Measurements from ENCODE around the gene DNMT1. TPM values are rescaled to one million over a fixed set of nuclear protein-coding genes. Genes with fewer than 3 reads are reported as not detected.

The DNMT1 gene
- total and polyA plus RNA-seq, 4 experiments from 2014 or later: 53.5 to 250 (median 187) TPM

DNA sequence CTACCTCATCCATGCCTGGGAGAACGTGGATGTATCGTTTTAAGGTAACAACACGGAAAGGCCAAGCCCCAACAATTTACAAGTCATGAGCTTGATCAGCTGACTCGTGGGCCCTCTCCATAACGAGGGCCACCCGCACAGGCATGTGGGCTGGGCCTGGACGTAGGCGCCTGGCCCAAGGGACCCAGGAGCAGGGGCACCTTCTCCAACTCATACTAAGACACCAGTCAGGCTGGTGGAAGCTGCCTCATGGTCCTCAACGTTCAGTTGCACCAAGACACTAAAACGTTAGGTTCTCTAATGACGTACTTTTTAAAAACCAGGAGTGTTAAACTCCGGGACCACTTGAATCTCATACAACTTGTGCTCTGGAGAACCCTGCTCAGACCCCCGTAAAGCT is 53.3 kb downstream of the DNMT1 start:
- H3K4me1 Mint-ChIP-seq: peaks cover 18 to 52% (median 42%) of the 10 kb centered on the region in 4 donors
- ChIA-PET CTCF (ENCODE audit: partially characterized antibody) (interaction anchor here (0.5 to 4.8 kb wide), 6 partner anchors 9 to 109 kb away, joined by 4 to 23 read pairs (median 16); partner anchors contain the start of genes EIF3G and P2RY11), POLR2A (ENCODE audit: partially characterized antibody) (interaction anchor here (0.5 to 4.3 kb wide), 11 partner anchors 9 to 1553 kb away, joined by 3 to 38 read pairs (median 21); partner anchors contain the start of genes ANGPTL6, DNMT1, EIF3G and MRPL4)
- Histone ChIP-seq H3K36me3 (ENCODE audit: insufficient read depth, low read length) (peaks cover 67% of the 10 kb centered on the region), H3K4me3 (ENCODE audit: low read length in 2 of 2) (peak overlapping the region in 1 of 2 donors; percentile 24), H3K27me3 (ENCODE audit: insufficient read depth, low read length) (no peaks in the 10 kb centered on the region), H3K4me1 (ENCODE audit: insufficient read depth, low read length) (peaks cover 51% of the 10 kb centered on the region), H3K9me3 (ENCODE audit: control insufficient read depth in 1 of 2, low read length in 2 of 2) (no peaks in the 10 kb centered on the region), H3K27ac (ENCODE audit: low read depth, low read length) (peak overlapping the region; percentile 66)
- peak overlapping the region; percentile 74 to 100 (median 99) for H3K27ac Mint-ChIP-seq
- peaks cover 49 to 62% of the 10 kb centered on the region in 2 donors for H3K36me3 Mint-ChIP-seq
- peak overlapping the region in 7 of 8 donors; percentile 20 to 46 (median 31) for H3K4me3 Mint-ChIP-seq
- H3K9me3 Mint-ChIP-seq: peaks cover 0 to 2% (median 0%) of the 10 kb centered on the region in 8 donors
- no peak for DNase-seq
- intact Hi-C loops (cut with micrococcal nuclease): loop anchor here (5.0 kb wide), 1 partner anchor 91 kb away; the partner anchor contains the start of gene S1PR2
- H3K27me3 Mint-ChIP-seq: no peaks in the 10 kb centered on the region

GRCh38 chr19:10139952-10140351 is 54.8 kb downstream of the DNMT1 start:
- Mint-ChIP-seq H3K4me3 (no peak overlapping the region), H3K27ac (peak overlapping the region in 2 of 7 donors; percentile 56 to 57), H3K27me3 (no peaks in the 10 kb centered on the region), H3K36me3 (peaks cover 44 to 56% of the 10 kb centered on the region in 2 donors), H3K9me3 (peaks cover 0 to 2% (median 0%) of the 10 kb centered on the region in 8 donors), H3K4me1 (peaks cover 16 to 44% (median 36%) of the 10 kb centered on the region in 4 donors)
- intact Hi-C loops (cut with micrococcal nuclease): loop anchor here (5.0 kb wide), 1 partner anchor 92 kb away; the partner anchor contains the start of gene S1PR2
- H3K4me1 ChIP-seq (ENCODE audit: insufficient read depth, low read length): peaks cover 44% of the 10 kb centered on the region
- ChIA-PET CTCF (ENCODE audit: partially characterized antibody) (interaction anchor here (0.8 to 1.7 kb wide), 3 partner anchors 19 to 25 kb away, joined by 3 to 7 read pairs (median 3); partner anchors contain the start of gene EIF3G), POLR2A (ENCODE audit: partially characterized antibody) (interaction anchor here (0.6 to 6.4 kb wide), 7 partner anchors 10 to 670 kb away, joined by 3 to 28 read pairs (median 4); partner anchors contain the start of gene EIF3G)
- no peaks in the 10 kb centered on the region for H3K27me3 ChIP-seq (ENCODE audit: insufficient read depth, low read length)
- H3K4me3 ChIP-seq (ENCODE audit: low read length in 2 of 2): no peak overlapping the region
- H3K27ac ChIP-seq (ENCODE audit: low read depth, low read length): no peak overlapping the region
- no peaks in the 10 kb centered on the region for H3K9me3 ChIP-seq (ENCODE audit: control insufficient read depth in 1 of 2, low read length in 2 of 2)
- no peak for DNase-seq
- H3K36me3 ChIP-seq (ENCODE audit: insufficient read depth, low read length): peaks cover 64% of the 10 kb centered on the region

DNA sequence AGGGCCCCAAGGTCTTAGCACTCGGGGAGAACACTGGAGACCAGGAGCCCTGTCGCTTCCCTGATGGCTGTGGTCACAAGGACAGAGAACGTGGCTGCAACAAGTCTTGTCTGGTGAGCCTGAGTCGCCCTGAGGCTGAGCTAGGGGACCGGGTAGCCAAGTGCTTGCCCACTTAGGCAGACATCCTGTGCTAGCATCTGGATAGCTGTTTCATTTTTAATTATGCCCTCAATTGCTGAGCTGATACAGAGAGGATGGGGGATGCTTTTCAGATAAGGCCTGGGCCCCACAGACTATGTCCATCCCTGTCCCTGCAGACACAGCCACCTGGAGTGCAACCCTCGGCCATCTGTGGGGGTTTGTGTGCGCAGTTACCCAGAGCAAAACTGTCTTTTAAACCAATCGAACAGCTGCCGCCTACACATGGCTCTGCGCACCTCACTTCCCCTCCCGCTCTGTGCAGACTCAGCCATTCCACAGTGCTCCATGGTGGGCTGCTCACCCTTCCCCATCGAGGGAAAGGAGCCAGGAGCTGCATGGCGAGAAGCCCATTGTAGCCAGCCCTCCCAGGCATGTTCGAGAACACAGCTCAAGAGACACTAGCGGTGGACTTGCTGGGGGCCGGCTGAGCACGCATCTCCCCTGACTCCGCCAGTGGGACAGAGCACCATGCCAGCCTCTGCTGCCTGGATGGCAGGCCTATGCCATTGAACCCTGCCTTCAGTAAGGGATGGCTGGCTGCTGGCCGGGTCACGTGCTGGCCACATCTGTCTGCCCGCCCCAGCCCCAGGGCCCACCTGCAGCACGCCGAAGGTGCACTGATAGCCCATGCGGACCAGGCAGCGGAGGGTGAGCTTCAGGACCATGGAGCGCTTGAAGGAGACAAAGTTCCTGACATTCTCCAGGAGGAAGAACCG is 55.6 kb downstream of the DNMT1 start:
- ChIA-PET POLR2A (ENCODE audit: partially characterized antibody) (interaction anchor here (1.0 to 6.4 kb wide), 8 partner anchors 10 to 43 kb away, joined by 3 to 28 read pairs (median 4); partner anchors contain the start of gene EIF3G), CTCF (ENCODE audit: partially characterized antibody) (interaction anchor here (0.9 to 1.7 kb wide), 4 partner anchors 19 to 111 kb away, joined by 3 to 7 read pairs (median 3); partner anchors contain the start of gene EIF3G)
- Mint-ChIP-seq H3K36me3 (peaks cover 40 to 52% of the 10 kb centered on the region in 2 donors), H3K4me1 (peaks cover 12 to 36% (median 29%) of the 10 kb centered on the region in 4 donors), H3K27ac (peak overlapping the region in 5 of 7 donors; percentile 15 to 85 (median 62)), H3K9me3 (peaks cover 0 to 2% (median 0%) of the 10 kb centered on the region in 8 donors), H3K4me3 (no peak overlapping the region), H3K27me3 (no peaks in the 10 kb centered on the region)
- no peak for DNase-seq
- H3K4me3 ChIP-seq (ENCODE audit: low read length in 2 of 2): no peak overlapping the region
- H3K9me3 ChIP-seq (ENCODE audit: control insufficient read depth in 1 of 2, low read length in 2 of 2): no peaks in the 10 kb centered on the region
- intact Hi-C loops (cut with micrococcal nuclease): no loop called here
- no peaks in the 10 kb centered on the region for H3K27me3 ChIP-seq (ENCODE audit: insufficient read depth, low read length)
- peaks cover 35% of the 10 kb centered on the region for H3K4me1 ChIP-seq (ENCODE audit: insufficient read depth, low read length)
- H3K27ac ChIP-seq (ENCODE audit: low read depth, low read length): no peak overlapping the region
- peaks cover 66% of the 10 kb centered on the region for H3K36me3 ChIP-seq (ENCODE audit: insufficient read depth, low read length)

DNA sequence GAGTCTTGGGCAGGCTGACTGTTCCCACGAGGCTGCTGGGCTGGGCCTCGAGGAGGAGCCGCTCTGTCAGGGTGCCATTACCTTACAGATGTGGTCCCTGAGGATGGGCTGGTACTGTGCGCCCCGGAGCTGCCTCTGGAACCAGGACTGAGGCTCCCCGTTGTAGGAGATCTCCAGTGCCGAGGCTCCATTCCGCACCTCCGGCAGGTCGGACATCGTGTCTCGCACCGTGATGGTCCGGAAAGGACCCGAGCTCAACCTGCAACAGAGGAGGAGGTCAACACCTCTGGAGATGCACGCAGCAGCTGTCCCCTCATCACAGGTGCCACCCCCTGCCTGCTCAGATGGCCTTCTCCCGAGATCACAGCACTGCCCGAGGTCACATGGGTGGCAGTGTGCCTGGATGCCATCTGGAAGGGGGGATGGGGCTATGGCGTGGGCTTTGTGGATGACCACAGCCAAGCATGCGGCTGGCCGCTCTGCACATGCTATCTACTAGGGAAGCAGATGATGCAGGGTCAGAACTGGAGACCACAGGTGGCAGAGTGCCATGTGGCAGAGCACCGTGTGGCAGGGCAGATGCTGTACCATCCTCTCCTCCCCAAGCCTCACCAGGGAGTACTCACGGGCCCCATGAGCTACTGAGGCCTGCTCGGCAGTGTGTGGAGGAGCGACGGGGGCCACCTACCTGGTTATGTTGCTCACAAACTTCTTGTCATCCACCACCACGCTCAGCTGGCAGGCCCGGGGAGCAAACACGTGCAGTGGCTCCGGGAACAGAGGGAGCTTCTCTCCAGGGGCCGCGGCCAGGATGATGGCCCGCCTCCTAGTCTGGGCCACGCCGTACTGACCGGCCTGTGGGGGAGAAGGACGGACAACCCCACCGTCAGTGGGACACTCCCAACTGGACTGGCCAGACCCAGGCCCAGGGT is 56.7 kb downstream of the DNMT1 start:
- Histone ChIP-seq H3K4me3 (ENCODE audit: low read length in 2 of 2) (no peak overlapping the region), H3K36me3 (ENCODE audit: insufficient read depth, low read length) (peaks cover 78% of the 10 kb centered on the region), H3K27ac (ENCODE audit: low read depth, low read length) (no peak overlapping the region), H3K9me3 (ENCODE audit: control insufficient read depth in 1 of 2, low read length in 2 of 2) (no peaks in the 10 kb centered on the region), H3K4me1 (ENCODE audit: insufficient read depth, low read length) (peaks cover 24% of the 10 kb centered on the region), H3K27me3 (ENCODE audit: insufficient read depth, low read length) (no peaks in the 10 kb centered on the region)
- H3K9me3 Mint-ChIP-seq: peaks cover 0 to 2% (median 0%) of the 10 kb centered on the region in 8 donors
- peaks cover 44 to 58% of the 10 kb centered on the region in 2 donors for H3K36me3 Mint-ChIP-seq
- CTCF ChIA-PET (ENCODE audit: partially characterized antibody): interaction anchor here (0.9 to 1.2 kb wide), 2 partner anchors 19 to 112 kb away, joined by 3 read pairs; no protein-coding TSS in a partner anchor
- intact Hi-C loops (cut with micrococcal nuclease): no loop called here
- no peak overlapping the region for H3K4me3 Mint-ChIP-seq
- DNase-seq: no peak
- H3K27ac Mint-ChIP-seq: peak overlapping the region in 1 of 7 donors; percentile 59
- peaks cover 6 to 26% (median 20%) of the 10 kb centered on the region in 4 donors for H3K4me1 Mint-ChIP-seq
- H3K27me3 Mint-ChIP-seq: no peaks in the 10 kb centered on the region
- POLR2A ChIA-PET (ENCODE audit: partially characterized antibody): interaction anchor here (1.0 to 6.4 kb wide), 7 partner anchors 9 to 42 kb away, joined by 3 to 28 read pairs (median 3); partner anchors contain the start of gene EIF3G

DNA sequence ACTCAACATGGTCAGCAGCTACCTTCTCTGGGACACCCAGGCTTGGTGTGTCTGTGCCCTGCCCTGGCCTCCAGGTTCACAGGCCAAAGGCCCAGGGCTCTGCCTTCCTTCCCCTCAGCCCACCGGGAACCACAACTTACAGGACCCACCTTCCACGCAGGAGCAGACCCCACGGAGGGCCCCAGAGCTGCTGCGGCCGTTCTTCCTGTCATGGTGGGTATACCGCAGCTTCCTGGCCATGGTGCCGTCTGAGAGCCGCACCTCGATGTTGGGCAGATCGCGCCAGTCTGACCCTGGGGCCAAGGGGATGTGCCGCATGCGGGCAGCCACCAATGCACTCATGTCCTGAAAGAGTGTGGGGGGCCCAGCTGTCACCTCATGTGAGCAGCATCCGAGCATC is 57.8 kb downstream of the DNMT1 start:
- H3K4me1 ChIP-seq (ENCODE audit: insufficient read depth, low read length): peaks cover 13% of the 10 kb centered on the region
- H3K27ac ChIP-seq (ENCODE audit: low read depth, low read length): no peak overlapping the region
- Mint-ChIP-seq H3K27ac (peak overlapping the region in 4 of 7 donors; percentile 74 to 85 (median 80)), H3K36me3 (peaks cover 43 to 57% of the 10 kb centered on the region in 2 donors), H3K4me1 (peaks cover 2 to 15% (median 12%) of the 10 kb centered on the region in 4 donors), H3K4me3 (no peak overlapping the region), H3K27me3 (no peaks in the 10 kb centered on the region), H3K9me3 (peaks cover 0 to 1% (median 0%) of the 10 kb centered on the region in 8 donors)
- H3K9me3 ChIP-seq (ENCODE audit: control insufficient read depth in 1 of 2, low read length in 2 of 2): no peaks in the 10 kb centered on the region
- peaks cover 82% of the 10 kb centered on the region for H3K36me3 ChIP-seq (ENCODE audit: insufficient read depth, low read length)
- CTCF ChIA-PET (ENCODE audit: partially characterized antibody): no interaction called here
- POLR2A ChIA-PET (ENCODE audit: partially characterized antibody): interaction anchor here (1.0 to 6.4 kb wide), 3 partner anchors 13 to 23 kb away, joined by 3 to 28 read pairs (median 4); partner anchors contain the start of gene EIF3G
- H3K27me3 ChIP-seq (ENCODE audit: insufficient read depth, low read length): no peaks in the 10 kb centered on the region
- intact Hi-C loops (cut with micrococcal nuclease): no loop called here
- H3K4me3 ChIP-seq (ENCODE audit: low read length in 2 of 2): no peak overlapping the region
- DNase-seq: no peak

Measured in CD4-positive, alpha-beta memory T cell (primary cell).